ENCODE results near the gene IMPA2. TPM values are rescaled to one million over a fixed set of nuclear protein-coding genes. Genes with fewer than 3 reads are reported as not detected.

IMPA2 gene
- total RNA-seq, 2 experiments from 2014 or later = 17.7 to 20.8 TPM

- ATAC-seq (no peak), DNase-seq (no peak)
- Mint-ChIP-seq H3K4me3 (no peak overlapping the region), H3K27me3 (no peaks in the 10 kb centered on the region), H3K27ac (no peak overlapping the region), H3K9me3 (no peaks in the 10 kb centered on the region), H3K4me1 (ENCODE audit: low read depth) (no peaks in the 10 kb centered on the region), H3K36me3 (ENCODE audit: low read depth) (no peaks in the 10 kb centered on the region)
- ChIA-PET POLR2A (no interaction called here), CTCF (interaction anchor here (12.7 kb wide), 1 partner anchor 51 kb away, joined by 247 read pairs; no protein-coding TSS in a partner anchor)
- intact Hi-C loops (cut with micrococcal nuclease) = no loop called here
- TF ChIP-seq, protein P1, sequence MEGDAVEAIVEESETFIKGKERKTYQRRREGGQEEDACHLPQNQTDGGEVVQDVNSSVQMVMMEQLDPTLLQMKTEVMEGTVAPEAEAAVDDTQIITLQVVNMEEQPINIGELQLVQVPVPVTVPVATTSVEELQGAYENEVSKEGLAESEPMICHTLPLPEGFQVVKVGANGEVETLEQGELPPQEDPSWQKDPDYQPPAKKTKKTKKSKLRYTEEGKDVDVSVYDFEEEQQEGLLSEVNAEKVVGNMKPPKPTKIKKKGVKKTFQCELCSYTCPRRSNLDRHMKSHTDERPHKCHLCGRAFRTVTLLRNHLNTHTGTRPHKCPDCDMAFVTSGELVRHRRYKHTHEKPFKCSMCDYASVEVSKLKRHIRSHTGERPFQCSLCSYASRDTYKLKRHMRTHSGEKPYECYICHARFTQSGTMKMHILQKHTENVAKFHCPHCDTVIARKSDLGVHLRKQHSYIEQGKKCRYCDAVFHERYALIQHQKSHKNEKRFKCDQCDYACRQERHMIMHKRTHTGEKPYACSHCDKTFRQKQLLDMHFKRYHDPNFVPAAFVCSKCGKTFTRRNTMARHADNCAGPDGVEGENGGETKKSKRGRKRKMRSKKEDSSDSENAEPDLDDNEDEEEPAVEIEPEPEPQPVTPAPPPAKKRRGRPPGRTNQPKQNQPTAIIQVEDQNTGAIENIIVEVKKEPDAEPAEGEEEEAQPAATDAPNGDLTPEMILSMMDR (IDR thresholded peaks at IDR 0.05) = no peak
Measured at GRCh38 chr18:11989174-11989573, 7.9 kb downstream of the IMPA2 start.

DNA sequence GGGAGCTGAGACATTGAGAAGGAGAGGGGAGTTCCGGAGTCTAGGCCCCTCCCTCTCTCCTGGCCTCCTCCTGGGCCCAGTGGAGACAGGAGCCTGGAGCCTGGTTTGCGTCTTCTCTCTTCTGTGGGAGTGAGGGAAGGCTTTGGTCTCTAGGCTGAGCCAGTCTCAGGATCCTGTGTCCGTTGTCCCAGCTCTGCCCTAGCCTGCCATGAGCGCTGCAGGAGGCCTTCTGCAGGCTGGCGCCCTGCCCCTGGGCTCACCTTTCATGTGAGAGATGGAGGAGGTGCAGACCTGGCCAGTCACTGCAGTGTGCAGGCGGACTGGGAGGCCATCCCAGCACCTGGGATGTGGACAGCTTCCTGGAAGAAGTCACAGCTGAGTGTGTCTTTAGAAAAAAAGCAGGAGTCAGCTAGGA lies 8.7 kb downstream of the IMPA2 start:
- H3K27me3 Mint-ChIP-seq = no peaks in the 10 kb centered on the region

DNA sequence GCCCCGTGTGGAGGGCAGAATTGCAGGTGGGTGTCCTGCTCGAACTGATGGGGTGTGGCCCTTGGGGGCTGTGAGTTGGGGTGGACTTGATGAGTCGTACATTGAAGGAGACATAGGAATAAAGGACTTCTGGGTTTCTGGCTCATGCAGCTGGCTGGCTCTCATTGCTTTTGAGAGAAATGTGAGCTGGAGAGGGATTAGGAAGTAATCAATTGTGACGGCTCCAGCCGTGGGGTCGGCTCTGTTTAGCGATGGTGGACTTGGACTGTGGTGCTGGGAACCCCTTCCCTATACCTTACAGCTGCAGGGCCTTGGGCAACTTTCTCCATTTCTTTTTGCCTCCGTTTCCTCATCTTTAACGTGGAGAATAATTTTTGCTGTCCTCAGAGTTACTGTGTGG lies 9.2 kb downstream of the IMPA2 start:
- H3K27ac Mint-ChIP-seq = no peak overlapping the region
- no peak overlapping the region for H3K4me3 Mint-ChIP-seq
- peaks cover 2% of the 10 kb centered on the region for H3K4me1 Mint-ChIP-seq (ENCODE audit: low read depth)
- ATAC-seq (no peak), DNase-seq (no peak)
- intact Hi-C loops (cut with micrococcal nuclease) = loop anchor here (10.0 kb wide), 1 partner anchor 256 kb away; no protein-coding TSS in a partner anchor
- CTCF ChIA-PET = interaction anchor here (12.7 kb wide), 1 partner anchor 53 kb away, joined by 247 read pairs; no protein-coding TSS in a partner anchor
- H3K36me3 Mint-ChIP-seq (ENCODE audit: low read depth) = no peaks in the 10 kb centered on the region
- no peaks in the 10 kb centered on the region for H3K9me3 Mint-ChIP-seq
- POLR2A ChIA-PET = no interaction called here
- TF ChIP-seq, protein P1 (IDR thresholded peaks at IDR 0.05) = no peak
- no peaks in the 10 kb centered on the region for H3K27me3 Mint-ChIP-seq

More for the DNA sequence above, 8.7 kb downstream of the IMPA2 start:
- no peak for DNase-seq
- ChIA-PET CTCF (interaction anchor here (12.7 kb wide), 1 partner anchor 52 kb away, joined by 247 read pairs; no protein-coding TSS in a partner anchor), POLR2A (no interaction called here)
- intact Hi-C loops (cut with micrococcal nuclease) = loop anchor here (10.0 kb wide), 1 partner anchor 255 kb away; no protein-coding TSS in a partner anchor
- H3K4me1 Mint-ChIP-seq (ENCODE audit: low read depth) = no peaks in the 10 kb centered on the region
- no peaks in the 10 kb centered on the region for H3K36me3 Mint-ChIP-seq (ENCODE audit: low read depth)
- H3K27ac Mint-ChIP-seq = no peak overlapping the region
- ATAC-seq = no peak
- H3K4me3 Mint-ChIP-seq = no peak overlapping the region
- TF ChIP-seq, protein P1 (IDR thresholded peaks at IDR 0.05) = no peak
- H3K9me3 Mint-ChIP-seq = no peaks in the 10 kb centered on the region

- Mint-ChIP-seq H3K36me3 (ENCODE audit: low read depth) (no peaks in the 10 kb centered on the region), H3K27ac (no peak overlapping the region)
- CTCF ChIA-PET = interaction anchor here (1.2 to 12.7 kb wide), 2 partner anchors 48 to 53 kb away, joined by 3 to 247 read pairs; no protein-coding TSS in a partner anchor
Measured at GRCh38 chr18:11991021-11991795, 9.9 kb downstream of the IMPA2 start.

More at GRCh38 chr18:11991021-11991795, 9.9 kb downstream of the IMPA2 start:
- POLR2A ChIA-PET = no interaction called here
- H3K4me3 Mint-ChIP-seq = no peak overlapping the region
- no peaks in the 10 kb centered on the region for H3K9me3 Mint-ChIP-seq
- DNase-seq = no peak
- H3K4me1 Mint-ChIP-seq (ENCODE audit: low read depth) = peaks cover 6% of the 10 kb centered on the region
- TF ChIP-seq, protein P1 (IDR thresholded peaks at IDR 0.05) = no peak
- intact Hi-C loops (cut with micrococcal nuclease) = loop anchor here (10.0 kb wide), 1 partner anchor 256 kb away; no protein-coding TSS in a partner anchor
- H3K27me3 Mint-ChIP-seq = no peaks in the 10 kb centered on the region
- no peak for ATAC-seq

Measured in activated CD8-positive, alpha-beta T cell treated with anti-CD3 and anti-CD28 coated beads for 36 hours (primary cell).